Muscle layer of duodenum (tissue), 2 donors: Measurements from ENCODE around the gene FZD1.

Source experiments
- H3K27ac ChIP-seq: one replicate; pipeline ENCODE4 v1.7.0; 2013; ENCODE audit warnings: mild to moderate bottlenecking, low read length
- H3K27me3 ChIP-seq: one replicate; pipeline ENCODE4 v1.7.0; 2013; ENCODE audit warnings: low read depth, mild to moderate bottlenecking, control low read depth, low read length
- H3K36me3 ChIP-seq, 2 donors: one replicate each; pipeline ENCODE4 v1.7.0; 2013; ENCODE audit warnings: low read length in 2 of 2, control low read depth in 1 of 2, mild to moderate bottlenecking in 1 of 2; ENCODE audit not compliant: insufficient read depth in 2 of 2, control insufficient read depth in 1 of 2
- H3K4me1 ChIP-seq, 2 donors: one replicate each; pipeline ENCODE4 v1.7.0; 2013; ENCODE audit warnings: low read length in 2 of 2, mild to moderate bottlenecking in 2 of 2, control low read depth in 1 of 2, moderate library complexity in 1 of 2; ENCODE audit not compliant: insufficient read depth in 2 of 2, control insufficient read depth in 1 of 2
- H3K4me3 ChIP-seq, 2 donors: one replicate each; pipeline ENCODE4 v1.7.0; 2013; ENCODE audit warnings: low read length in 2 of 2, low read depth in 1 of 2, mild to moderate bottlenecking in 1 of 2
- H3K9me3 ChIP-seq, 2 donors: one replicate each; pipeline ENCODE4 v1.7.0; 2013; ENCODE audit warnings: low read length in 2 of 2, control low read depth in 1 of 2, mild to moderate bottlenecking in 1 of 2; ENCODE audit not compliant: control insufficient read depth in 1 of 2
- donor health status: healthy.

The FZD1 gene

GRCh38 chr7:91264046-91264923 lies at the start of gene FZD1:
Gene FZD1 (plus strand): TSS chr7:91264433. CDS start chr7:91264881, 448 bp downstream.
- H3K4me3 ChIP-seq: peak within 1 kb of the TSS; percentile 90 to 92
- no peaks in the 10 kb centered on the region for H3K9me3 ChIP-seq
- peaks cover 7 to 22% of the 10 kb centered on the region in 2 donors for H3K4me1 ChIP-seq
- peak within 1 kb of the TSS; percentile 90 for H3K27ac ChIP-seq
- no peaks in the 10 kb centered on the region for H3K27me3 ChIP-seq
- peaks cover 0 to 4% of the 10 kb centered on the region in 2 donors for H3K36me3 ChIP-seq

GRCh38 chr7:91226411-91226810 lies 37.8 kb upstream of the FZD1 start:
- Histone ChIP-seq H3K4me1 (no peaks in the 10 kb centered on the region), H3K9me3 (no peaks in the 10 kb centered on the region), H3K36me3 (no peaks in the 10 kb centered on the region), H3K4me3 (no peak overlapping the region), H3K27me3 (no peaks in the 10 kb centered on the region), H3K27ac (no peak overlapping the region)

GRCh38 chr7:91228327-91228726 lies 35.9 kb upstream of the FZD1 start:
- Histone ChIP-seq H3K9me3 (no peaks in the 10 kb centered on the region), H3K27me3 (no peaks in the 10 kb centered on the region), H3K4me1 (no peaks in the 10 kb centered on the region), H3K27ac (no peak overlapping the region), H3K36me3 (no peaks in the 10 kb centered on the region), H3K4me3 (no peak overlapping the region)

GRCh38 chr7:91228927-91229558 lies 35.2 kb upstream of the FZD1 start:
- Histone ChIP-seq H3K27ac (no peak overlapping the region), H3K4me1 (no peaks in the 10 kb centered on the region), H3K27me3 (no peaks in the 10 kb centered on the region)

GRCh38 chr7:91230100-91230499 lies 34.1 kb upstream of the FZD1 start:
- Histone ChIP-seq H3K27me3 (no peaks in the 10 kb centered on the region), H3K4me1 (no peaks in the 10 kb centered on the region), H3K9me3 (no peaks in the 10 kb centered on the region), H3K36me3 (no peaks in the 10 kb centered on the region), H3K4me3 (no peak overlapping the region), H3K27ac (no peak overlapping the region)

More at GRCh38 chr7:91228927-91229558, 35.2 kb upstream of the FZD1 start:
- Histone ChIP-seq H3K9me3 (no peaks in the 10 kb centered on the region), H3K36me3 (no peaks in the 10 kb centered on the region), H3K4me3 (no peak overlapping the region)

- no peak overlapping the region for H3K27ac ChIP-seq
Measured at GRCh38 chr7:91230503-91230902, 33.7 kb upstream of the FZD1 start.

GRCh38 chr7:91233212-91233611 lies 31.0 kb upstream of the FZD1 start:
- H3K4me1 ChIP-seq: no peaks in the 10 kb centered on the region
- H3K27me3 ChIP-seq: no peaks in the 10 kb centered on the region
- H3K27ac ChIP-seq: no peak overlapping the region
- H3K4me3 ChIP-seq: no peak overlapping the region
- H3K36me3 ChIP-seq: no peaks in the 10 kb centered on the region
- no peaks in the 10 kb centered on the region for H3K9me3 ChIP-seq

More at GRCh38 chr7:91230503-91230902, 33.7 kb upstream of the FZD1 start:
- no peaks in the 10 kb centered on the region for H3K27me3 ChIP-seq
- no peaks in the 10 kb centered on the region for H3K36me3 ChIP-seq
- H3K9me3 ChIP-seq: no peaks in the 10 kb centered on the region
- H3K4me3 ChIP-seq: no peak overlapping the region
- no peaks in the 10 kb centered on the region for H3K4me1 ChIP-seq

GRCh38 chr7:91235211-91235832 lies 28.9 kb upstream of the FZD1 start:
- H3K4me1 ChIP-seq: no peaks in the 10 kb centered on the region
- H3K9me3 ChIP-seq: no peaks in the 10 kb centered on the region
- H3K36me3 ChIP-seq: no peaks in the 10 kb centered on the region
- H3K27ac ChIP-seq: no peak overlapping the region
- H3K4me3 ChIP-seq: no peak overlapping the region
- H3K27me3 ChIP-seq: no peaks in the 10 kb centered on the region

- Histone ChIP-seq H3K27ac (no peak overlapping the region), H3K27me3 (no peaks in the 10 kb centered on the region), H3K4me3 (no peak overlapping the region), H3K36me3 (no peaks in the 10 kb centered on the region), H3K9me3 (no peaks in the 10 kb centered on the region), H3K4me1 (no peaks in the 10 kb centered on the region)
Measured at GRCh38 chr7:91239171-91239604, 25.0 kb upstream of the FZD1 start.

- H3K36me3 ChIP-seq: no peaks in the 10 kb centered on the region
- H3K27ac ChIP-seq: no peak overlapping the region
- H3K4me3 ChIP-seq: no peak overlapping the region
- no peaks in the 10 kb centered on the region for H3K9me3 ChIP-seq
- H3K4me1 ChIP-seq: no peaks in the 10 kb centered on the region
- no peaks in the 10 kb centered on the region for H3K27me3 ChIP-seq
Measured at GRCh38 chr7:91239772-91240171, 24.5 kb upstream of the FZD1 start.

GRCh38 chr7:91240376-91240941 lies 23.8 kb upstream of the FZD1 start:
- Histone ChIP-seq H3K27ac (no peak overlapping the region), H3K27me3 (no peaks in the 10 kb centered on the region), H3K36me3 (no peaks in the 10 kb centered on the region), H3K4me1 (no peaks in the 10 kb centered on the region), H3K9me3 (no peaks in the 10 kb centered on the region), H3K4me3 (no peak overlapping the region)
